Stomach smooth muscle (tissue), 2 donors: ENCODE data around the gene PRAMEF11.
"Not testable (repeated sequence)": the region's sequence is repeated elsewhere in the genome, so short reads cannot be mapped to it uniquely, and the experiment has no call there.

Experiments
- H3K27ac ChIP-seq: one replicate; pipeline ENCODE4 v1.7.0; 2013; ENCODE audit warnings: mild to moderate bottlenecking, low read length, inconsistent platforms
- H3K27me3 ChIP-seq, 2 donors: one replicate each; pipeline ENCODE4 v1.7.0; 2013; ENCODE audit warnings: low read length in 2 of 2; ENCODE audit not compliant: insufficient read depth in 2 of 2, control insufficient read depth in 1 of 2
- H3K36me3 ChIP-seq, 2 donors: one replicate each; pipeline ENCODE4 v1.7.0; 2013; ENCODE audit warnings: low read length in 2 of 2; ENCODE audit not compliant: control insufficient read depth in 2 of 2, insufficient read depth in 2 of 2
- H3K4me1 ChIP-seq: one replicate; pipeline ENCODE4 v1.7.0; 2013; ENCODE audit warnings: low read length; ENCODE audit not compliant: control insufficient read depth, insufficient read depth
- H3K4me3 ChIP-seq, 2 donors: one replicate each; pipeline ENCODE4 v1.7.0; 2013; ENCODE audit warnings: low read length in 2 of 2
- H3K9ac ChIP-seq, 2 donors: one replicate each; pipeline ENCODE4 v1.7.0; 2013; ENCODE audit warnings: low read length in 2 of 2, mild to moderate bottlenecking in 1 of 2
- H3K9me3 ChIP-seq, 2 donors: one replicate each; pipeline ENCODE4 v1.7.0; 2013; ENCODE audit warnings: low read length in 2 of 2; ENCODE audit not compliant: control insufficient read depth in 2 of 2
- donor health status: healthy.
- donor health status: Pancreatic carcinoma.

PRAMEF11 gene

DNA sequence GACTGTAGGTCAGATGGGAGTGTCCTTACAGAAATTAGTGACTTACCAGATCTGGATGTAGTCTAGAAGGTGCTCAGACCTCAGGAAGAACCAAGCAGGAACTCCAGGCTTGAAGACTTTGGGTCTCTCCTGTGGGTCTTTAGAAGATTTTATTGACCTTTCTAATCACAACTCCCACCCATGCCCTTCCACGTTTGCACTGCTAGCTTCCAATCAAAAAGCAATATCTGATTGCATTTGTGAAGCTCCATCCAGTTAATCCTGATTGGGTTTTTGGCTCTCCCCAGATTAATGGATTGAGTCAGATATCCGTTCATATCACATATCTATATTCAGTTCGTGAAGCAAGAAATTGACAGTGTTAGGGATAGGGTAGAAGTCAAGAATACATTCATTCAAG is at the start of gene PRAMEF11:
Gene PRAMEF11 (minus strand): TSS at position 101 of the 400 bp plus-strand sequence. CDS start 2,621 bp downstream, outside the sequence.
- H3K4me3 ChIP-seq, H3K27me3 ChIP-seq, H3K4me1 ChIP-seq, H3K9me3 ChIP-seq, H3K36me3 ChIP-seq, H3K9ac ChIP-seq, H3K27ac ChIP-seq: not testable (repeated sequence)

DNA sequence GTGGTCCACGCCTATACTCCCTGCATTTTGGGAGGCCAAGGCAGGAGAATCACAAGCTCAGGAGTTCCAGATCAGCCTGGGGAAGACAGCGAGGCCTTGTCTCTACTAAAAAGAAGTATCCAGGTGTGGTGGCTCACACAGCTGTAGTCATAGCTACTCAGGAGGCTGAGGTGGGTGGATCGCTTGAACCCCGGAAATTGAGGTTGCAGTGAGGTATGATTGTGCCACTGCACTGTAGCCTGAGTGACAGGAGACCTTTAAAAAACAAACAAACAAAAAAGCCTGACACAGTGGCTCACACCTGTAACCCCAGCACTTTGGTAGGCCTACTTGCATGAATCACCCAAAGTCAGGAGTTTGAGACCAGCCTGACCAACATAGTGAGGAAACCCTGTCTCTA is 47.2 kb upstream of the PRAMEF11 start:
- not testable (repeated sequence) for H3K27ac ChIP-seq, H3K9me3 ChIP-seq, H3K9ac ChIP-seq, H3K4me3 ChIP-seq, H3K36me3 ChIP-seq, H3K27me3 ChIP-seq, H3K4me1 ChIP-seq

DNA sequence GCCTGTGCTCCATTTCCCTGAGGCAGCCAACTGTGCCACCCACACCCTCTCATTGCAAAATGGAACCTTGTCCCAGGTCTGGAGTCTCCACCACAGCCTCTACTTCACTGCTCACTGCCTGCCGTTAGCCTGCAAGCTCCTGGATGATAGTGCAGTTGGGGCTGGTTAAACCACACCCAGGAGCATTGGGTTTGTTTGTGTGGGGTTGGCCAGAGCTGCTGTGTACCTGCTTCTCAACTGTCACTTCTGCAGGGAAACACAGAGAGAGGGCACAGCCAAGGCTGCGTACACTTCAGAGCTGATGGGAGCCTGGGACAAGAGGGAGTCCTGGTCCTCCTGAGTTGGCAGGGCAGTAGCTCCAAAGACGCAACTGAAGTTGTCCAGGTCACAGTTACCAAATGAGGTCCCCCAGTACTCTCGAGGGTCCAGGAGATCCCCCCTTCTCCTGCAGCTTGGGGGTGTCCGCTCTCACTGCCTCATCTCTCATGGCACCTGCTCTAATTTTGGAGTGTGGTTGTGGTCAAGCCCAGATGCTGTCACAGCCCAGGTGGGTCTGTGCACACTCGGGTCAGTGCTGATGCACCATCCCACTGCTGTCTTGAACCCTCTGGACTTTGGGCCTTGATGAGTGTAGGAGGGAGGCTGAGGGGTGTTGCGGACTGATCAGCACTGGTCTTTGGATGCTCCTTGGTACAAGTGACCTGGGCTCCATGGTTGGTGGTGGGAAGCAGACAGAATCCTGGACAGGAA is 32.1 kb upstream of the PRAMEF11 start:
- H3K4me1 ChIP-seq, H3K4me3 ChIP-seq, H3K27me3 ChIP-seq, H3K9me3 ChIP-seq, H3K36me3 ChIP-seq, H3K9ac ChIP-seq, H3K27ac ChIP-seq: not testable (repeated sequence)

DNA sequence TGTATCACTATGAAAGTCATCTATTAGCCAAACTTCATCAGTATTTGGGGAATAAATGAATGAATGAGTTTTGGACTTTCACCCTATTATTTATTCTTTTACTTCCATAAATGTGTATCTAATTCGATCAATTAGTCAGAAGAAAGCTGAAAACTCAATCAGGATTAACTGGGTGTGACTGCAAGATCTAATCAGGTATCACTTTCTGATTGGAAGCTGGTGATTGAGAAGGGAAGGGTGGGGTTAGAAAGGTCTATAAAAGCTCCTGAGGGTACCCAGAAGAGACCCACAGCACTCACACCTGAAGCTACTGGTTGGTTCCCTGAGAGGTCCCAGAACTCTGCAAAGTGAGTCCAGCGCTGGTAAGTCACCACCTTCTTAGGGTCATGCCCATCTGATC is 25.6 kb upstream of the PRAMEF11 start, which contains the start of gene PRAMEF2:
Gene PRAMEF2 (plus strand): TSS at position 301 of the 400 bp plus-strand sequence. CDS start 1,924 bp downstream, outside the sequence.
- not testable (repeated sequence) for H3K9ac ChIP-seq, H3K9me3 ChIP-seq, H3K27me3 ChIP-seq, H3K36me3 ChIP-seq, H3K4me1 ChIP-seq, H3K27ac ChIP-seq, H3K4me3 ChIP-seq

DNA sequence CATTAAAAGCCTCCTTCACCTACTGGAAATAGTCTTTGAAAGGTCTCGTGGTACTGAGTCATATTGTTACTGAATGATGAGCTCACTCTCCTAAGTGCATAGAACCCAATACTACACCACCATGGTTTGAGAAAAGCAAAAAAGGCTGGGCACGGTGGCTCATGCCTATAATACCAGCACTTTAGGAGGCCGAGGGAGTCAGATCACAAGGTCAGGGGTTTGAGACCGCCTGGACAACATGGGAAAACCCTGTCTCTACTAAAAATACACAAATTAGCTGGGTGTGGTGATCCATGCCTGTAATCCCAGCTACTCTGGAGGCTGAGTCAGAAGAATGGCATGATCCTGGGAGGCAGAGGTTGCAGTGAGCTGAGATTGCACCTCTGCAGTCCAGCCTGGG is 20.6 kb upstream of the PRAMEF11 start:
- Histone ChIP-seq H3K4me3 (no peak overlapping the region), H3K36me3 (no peaks in the 10 kb centered on the region), H3K27ac (no peak overlapping the region), H3K27me3 (no peaks in the 10 kb centered on the region), H3K9me3 (no peaks in the 10 kb centered on the region), H3K9ac (no peak overlapping the region), H3K4me1 (no peaks in the 10 kb centered on the region)

DNA sequence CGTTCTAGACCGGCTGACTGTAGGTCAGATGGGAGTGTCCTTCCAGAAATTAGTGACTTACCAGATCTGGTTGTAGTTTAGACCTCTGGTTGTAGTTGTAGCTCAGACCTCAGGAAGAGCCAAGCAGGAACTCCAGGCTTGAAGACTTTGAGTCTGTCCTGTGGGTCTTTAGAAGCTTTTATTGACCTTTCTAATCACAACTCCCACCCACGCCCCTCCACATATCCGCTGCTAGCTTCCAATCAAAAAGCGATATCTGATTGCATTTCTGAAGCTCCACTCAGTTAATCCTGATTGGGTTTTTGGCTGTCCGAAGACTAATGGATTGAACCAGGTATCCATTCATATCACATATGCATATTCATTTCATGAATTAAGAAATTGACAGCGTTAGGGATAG is 17.4 kb upstream of the PRAMEF11 start, which contains the start of gene HNRNPCL1:
Gene HNRNPCL1 (minus strand): TSS at position 101 of the 400 bp plus-strand sequence. CDS start 431 bp downstream, outside the sequence.
- H3K9me3 ChIP-seq, H3K36me3 ChIP-seq, H3K4me3 ChIP-seq, H3K27ac ChIP-seq, H3K27me3 ChIP-seq, H3K4me1 ChIP-seq, H3K9ac ChIP-seq: not testable (repeated sequence)

DNA sequence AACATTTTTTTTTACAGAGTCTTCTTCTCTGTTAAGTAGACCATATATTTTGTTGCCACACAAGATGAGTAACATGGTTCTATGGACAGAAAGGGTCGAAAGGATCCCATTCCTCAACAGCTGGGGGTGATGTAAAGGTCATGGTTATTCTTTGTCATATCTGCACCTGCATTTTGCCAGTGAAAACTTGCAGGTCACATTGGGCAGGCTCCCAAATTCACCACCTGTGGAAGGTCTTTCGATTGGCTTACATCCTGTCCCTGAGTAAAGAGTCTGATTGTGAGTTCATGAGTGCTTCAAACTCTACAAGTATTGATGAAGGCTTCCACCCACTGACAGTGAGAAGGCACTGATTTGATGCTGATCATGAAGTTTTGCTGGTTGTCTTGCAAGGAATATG is 2.0 kb upstream of the PRAMEF11 start:
- H3K9ac ChIP-seq, H3K27me3 ChIP-seq, H3K36me3 ChIP-seq: not testable (repeated sequence)

DNA sequence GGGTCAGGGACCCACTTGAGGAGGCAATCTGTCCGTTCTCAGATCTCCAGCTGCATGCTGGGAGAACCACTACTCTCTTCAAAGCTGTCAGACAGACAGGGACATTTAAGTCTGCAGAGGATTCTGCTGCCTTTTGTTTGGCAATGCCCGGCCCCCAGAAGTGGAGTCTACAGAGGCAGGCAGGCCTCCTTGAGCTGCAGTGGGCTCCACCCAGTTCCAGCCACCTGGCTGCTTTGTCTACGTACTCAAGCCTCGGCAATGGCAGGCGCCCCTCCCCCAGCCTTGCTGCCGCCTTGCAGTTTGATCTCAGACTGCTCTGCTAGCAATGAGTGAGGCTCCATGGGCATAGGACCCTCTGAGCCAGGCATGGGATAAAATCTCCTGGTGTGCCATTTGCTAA is 12.1 kb downstream of the PRAMEF11 start:
- H3K27ac ChIP-seq, H3K4me3 ChIP-seq, H3K4me1 ChIP-seq, H3K9ac ChIP-seq, H3K27me3 ChIP-seq, H3K9me3 ChIP-seq, H3K36me3 ChIP-seq: not testable (repeated sequence)

More for the DNA sequence above, 2.0 kb upstream of the PRAMEF11 start:
- H3K4me3 ChIP-seq, H3K27ac ChIP-seq, H3K4me1 ChIP-seq, H3K9me3 ChIP-seq: not testable (repeated sequence)

DNA sequence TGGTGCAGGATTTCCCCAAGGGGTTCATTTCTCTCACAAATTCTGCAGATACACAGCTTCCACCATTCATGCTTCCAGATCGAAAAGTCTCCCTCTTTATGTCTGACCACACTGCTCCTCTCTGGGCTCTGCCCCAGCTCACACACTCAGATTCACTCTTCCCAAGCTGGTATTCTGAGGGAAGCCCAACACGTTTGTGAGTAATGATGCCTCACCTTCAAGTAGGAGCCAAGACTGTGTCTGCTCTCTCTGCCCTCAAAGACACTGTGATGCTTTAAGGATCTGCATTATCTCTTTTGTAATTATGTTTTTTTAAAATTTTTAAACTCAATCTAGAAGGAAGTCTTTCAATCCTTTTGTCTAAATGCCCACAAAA is 19.8 kb downstream of the PRAMEF11 start:
- Histone ChIP-seq H3K4me1 (no peaks in the 10 kb centered on the region), H3K27me3 (peaks cover 0 to 2% of the 10 kb centered on the region in 2 donors), H3K4me3 (no peak overlapping the region), H3K27ac (no peak overlapping the region), H3K36me3 (no peaks in the 10 kb centered on the region), H3K9ac (no peak overlapping the region), H3K9me3 (no peaks in the 10 kb centered on the region)

DNA sequence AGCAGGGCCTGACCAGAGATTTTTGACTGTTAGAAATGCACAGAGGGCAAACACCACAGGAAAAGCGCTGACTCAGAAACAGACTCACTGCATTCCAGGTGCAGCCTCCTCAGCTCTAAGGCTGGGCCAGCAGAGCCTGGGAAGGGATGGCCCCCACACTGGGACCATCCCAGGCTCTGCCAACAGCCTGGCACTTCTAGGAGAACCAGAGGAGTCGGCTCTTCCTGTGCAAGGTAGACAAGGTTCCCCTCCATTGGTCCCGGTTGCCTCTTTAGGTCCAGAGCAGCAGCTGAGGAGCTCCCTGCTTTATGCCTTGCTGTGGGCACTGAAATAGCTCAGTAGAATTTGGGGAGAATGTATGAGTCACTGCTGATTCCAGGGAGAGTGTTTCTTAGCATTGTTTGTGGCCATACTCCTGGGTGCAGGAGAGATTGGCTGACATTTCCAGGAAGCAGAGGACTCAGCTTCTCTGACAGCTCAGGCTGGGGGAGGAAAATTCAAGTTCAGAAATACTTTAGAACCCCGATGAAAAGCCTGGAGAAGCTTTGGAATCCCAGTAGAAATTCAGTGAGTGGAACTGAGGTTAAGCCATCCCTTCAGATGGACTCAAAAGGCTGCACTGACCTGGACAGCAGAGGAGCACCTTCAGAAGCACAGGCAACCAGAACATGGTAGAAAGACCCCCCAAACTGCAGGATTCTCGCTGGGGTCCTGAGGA is 20.4 kb downstream of the PRAMEF11 start:
- Histone ChIP-seq H3K9ac (no peak overlapping the region), H3K4me1 (no peaks in the 10 kb centered on the region), H3K9me3 (no peaks in the 10 kb centered on the region), H3K36me3 (no peaks in the 10 kb centered on the region), H3K27me3 (peaks cover 0 to 2% of the 10 kb centered on the region in 2 donors), H3K4me3 (no peak overlapping the region), H3K27ac (no peak overlapping the region)

DNA sequence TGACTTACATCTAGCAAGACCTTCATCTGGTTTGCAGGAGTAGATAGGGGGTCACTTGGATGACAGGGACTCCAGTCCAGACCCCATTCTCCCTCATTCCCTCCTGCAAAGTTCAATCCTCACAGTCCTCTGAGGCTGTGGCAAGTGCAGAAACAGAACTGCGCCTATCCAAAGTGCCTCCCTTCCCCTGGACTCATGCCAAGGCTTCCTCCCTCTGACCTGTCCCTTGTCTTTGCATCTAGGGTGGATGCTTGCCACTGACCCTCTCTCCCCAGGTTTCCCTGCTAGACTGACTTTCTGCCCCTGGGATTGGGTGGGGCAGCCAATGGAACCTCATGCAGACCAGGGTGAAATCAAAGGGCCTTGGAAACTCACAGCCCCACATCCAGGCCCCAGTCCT is 21.3 kb downstream of the PRAMEF11 start:
- no peak overlapping the region for H3K4me3 ChIP-seq
- H3K36me3 ChIP-seq: no peaks in the 10 kb centered on the region
- H3K4me1 ChIP-seq: no peaks in the 10 kb centered on the region
- peaks cover 0 to 2% of the 10 kb centered on the region in 2 donors for H3K27me3 ChIP-seq
- H3K27ac ChIP-seq: no peak overlapping the region
- H3K9ac ChIP-seq: no peak overlapping the region
- no peaks in the 10 kb centered on the region for H3K9me3 ChIP-seq
